GM19023 (cell line): Measurements from ENCODE around the gene HSF5.
"Not testable (repeated sequence)": the region's sequence is repeated elsewhere in the genome, so short reads cannot be mapped to it uniquely, and the experiment has no call there.

Source experiments
- ATAC-seq: cut with Tn5 transposase; IDR thresholded peaks from one replicate; pipeline ENCODE4 v1.9.1; 2021; ENCODE audit warnings: mild to moderate bottlenecking, moderate library complexity; ENCODE audit not compliant: unreplicated experiment

The HSF5 gene

DNA sequence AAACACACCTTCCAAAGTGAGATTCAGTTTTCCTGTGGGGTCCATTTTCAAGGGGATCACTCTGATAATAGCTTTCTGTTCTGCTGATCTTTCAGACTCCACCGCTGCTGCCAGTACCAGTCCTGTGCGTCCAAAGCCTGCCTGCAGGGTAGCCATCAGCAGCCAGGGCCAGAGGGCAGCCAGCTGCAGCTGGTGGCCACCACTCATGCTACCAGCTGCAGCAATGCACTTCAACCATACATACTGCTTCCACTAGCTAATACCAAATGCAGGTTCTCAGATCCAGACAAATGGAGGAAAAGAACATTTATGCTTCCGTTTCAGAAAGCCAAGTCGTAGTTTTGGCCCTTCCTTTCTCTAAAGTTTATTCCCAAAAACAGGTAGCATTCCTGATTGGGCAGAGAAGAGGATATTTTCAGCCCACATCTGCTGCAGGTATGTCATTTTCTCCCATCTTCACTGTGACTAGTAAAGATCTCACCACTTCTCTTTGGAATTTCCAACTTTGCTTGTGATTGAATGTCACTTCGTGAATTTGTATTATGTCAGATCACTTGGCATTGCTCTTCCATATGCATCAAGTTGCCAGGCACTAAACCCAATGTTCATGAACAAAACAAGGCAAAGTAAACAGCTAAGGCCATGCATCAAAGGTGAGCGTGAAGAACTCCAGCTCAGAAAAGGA, 72.7 kb downstream of the HSF5 start:
- ATAC-seq = no peak

DNA sequence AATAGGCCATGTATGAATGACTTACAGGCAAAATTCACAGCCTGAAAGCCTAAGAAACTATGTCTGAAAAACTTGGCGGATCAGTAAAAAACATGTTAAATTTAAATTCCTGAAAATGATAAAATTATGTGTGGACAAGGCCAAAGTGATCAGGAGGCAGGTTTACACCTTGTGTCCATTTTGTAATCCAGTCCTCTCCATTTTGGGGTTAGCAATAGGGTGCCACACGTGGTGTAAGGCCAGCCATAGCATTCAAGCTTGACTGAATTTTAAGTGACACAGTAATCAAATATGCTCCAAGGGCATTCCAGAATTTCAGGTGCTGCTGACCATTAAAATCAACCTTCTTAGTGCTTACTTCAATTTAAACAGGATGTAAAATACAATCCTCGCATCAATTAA, 73.6 kb downstream of the HSF5 start:
- no peak for ATAC-seq

DNA sequence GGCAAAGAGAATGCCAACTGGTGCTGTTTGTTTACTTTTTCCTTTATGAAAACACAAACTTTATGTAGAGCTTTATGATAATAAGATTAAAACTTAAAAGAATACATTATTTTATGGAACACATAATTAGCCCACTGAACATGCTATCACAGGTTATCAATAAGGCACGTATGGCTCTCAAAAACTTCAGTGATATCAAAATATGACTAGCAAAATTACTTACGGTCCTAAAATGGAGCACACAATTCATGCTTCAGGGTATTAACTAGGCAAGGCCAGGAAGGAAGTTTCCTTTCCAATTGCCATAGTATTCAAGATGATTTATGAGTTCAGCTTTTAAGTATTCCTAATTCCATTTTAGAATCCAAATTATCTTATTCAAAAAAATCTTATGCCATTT, 74.5 kb downstream of the HSF5 start:
- ATAC-seq = no peak

DNA sequence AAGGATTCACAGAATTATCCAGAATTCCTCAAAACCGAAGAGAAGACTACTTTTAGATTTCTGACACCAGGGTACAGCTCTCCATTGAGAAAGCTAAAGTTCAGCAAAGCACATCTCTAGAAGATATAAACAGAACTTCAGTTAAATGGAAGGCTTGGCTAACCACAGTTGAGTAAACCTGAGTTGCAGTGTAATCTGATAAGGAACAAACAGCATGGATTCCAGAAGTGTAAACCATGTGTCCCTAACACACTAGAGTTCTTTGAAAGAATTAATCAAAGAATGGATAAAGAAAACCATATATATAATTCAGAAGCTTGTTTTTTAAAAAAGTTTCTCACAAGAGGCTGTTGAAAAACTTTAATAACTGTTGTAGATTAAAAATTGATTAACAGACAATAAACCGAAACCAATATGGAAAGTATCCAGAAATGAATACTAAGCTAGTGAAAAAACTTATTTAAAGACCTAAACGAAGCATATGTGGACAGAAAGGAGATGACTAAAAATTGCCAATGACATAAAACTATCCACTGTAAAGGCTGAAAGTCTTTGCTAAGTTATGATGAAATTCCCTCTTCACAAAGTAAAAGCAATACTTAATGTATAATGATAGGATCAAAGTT, 75.1 kb downstream of the HSF5 start:
- ATAC-seq = no peak

DNA sequence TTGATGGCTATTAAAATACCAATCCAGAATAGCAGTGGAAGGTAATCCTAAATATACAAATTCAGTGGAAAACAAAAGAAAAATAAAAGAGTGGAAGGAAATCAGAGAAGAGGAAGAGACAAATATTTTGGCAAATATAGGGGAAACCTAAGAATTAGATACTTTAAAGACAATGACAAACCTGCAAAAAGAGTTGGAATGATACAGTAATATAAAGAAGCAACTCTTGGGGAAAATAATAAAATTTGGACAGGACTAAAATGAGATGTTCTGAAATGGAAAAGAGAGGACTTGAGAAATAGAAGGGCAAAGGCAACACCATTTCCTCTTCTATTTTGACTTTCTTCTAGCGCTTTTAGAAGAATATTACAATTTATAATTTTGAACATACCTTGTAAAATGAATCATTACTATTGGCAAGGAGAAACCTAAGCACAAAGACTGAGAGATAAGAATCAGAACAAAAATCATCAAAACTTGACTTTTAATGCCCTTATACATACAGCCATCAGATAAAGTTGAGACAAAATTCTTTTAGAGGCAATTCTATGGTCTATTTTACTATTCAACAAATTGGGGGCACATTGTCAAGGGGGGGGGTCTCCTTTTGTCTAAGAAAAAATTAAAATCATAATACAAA, 76.0 kb downstream of the HSF5 start:
- ATAC-seq = no peak

DNA sequence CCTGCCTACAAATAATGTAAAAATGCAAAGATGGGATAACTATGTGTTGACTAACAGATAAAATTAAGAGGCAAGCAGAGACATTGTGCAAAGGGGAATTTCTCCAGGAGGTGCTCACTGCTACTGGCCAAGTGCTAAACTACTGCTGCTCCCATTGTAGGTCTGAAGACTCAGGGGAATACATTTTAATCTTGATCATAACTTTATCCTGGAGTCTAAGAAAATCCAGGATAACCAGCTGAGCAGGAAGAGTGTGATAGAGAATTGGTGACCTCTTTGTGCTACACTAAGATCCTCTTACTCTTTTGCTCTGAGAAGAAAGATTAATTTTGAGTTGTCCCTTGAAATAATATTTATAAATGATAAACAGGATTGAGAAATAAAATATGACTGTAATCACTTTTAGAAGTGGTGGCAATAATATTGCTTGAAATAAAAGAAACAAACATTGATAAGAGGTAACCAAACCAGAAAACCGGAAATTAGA, 76.8 kb downstream of the HSF5 start:
- no peak for ATAC-seq

DNA sequence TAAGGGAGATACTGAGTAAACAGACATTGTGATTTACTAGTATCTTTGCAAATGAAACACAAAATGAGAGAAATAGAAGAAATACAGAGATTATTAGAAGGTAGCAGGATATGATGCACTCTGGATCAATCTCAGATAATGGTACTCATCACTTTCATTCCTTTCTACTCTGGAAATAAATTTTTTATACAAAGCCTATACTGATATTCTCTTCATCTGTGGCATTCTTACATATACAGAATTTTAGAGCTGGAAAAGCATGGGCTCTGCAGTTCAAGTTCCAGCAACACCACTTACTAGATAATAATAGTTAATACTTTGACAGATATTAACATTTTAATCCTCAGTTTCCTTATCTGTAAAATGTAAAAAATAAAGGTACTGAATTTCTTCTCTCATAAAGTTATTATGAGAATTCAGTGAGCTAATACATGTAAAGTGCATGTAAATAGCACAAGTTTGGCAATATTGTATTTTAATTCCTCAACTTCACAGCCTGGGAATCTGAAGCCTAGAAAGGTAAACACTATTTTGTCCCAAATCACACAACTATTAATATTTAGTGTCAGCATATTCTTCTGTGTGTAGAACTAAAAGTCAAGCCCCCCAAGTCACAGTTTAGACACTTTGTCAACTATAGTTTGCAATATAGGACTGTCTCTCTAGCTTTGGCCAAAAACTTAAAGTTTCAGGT, 77.3 kb downstream of the HSF5 start:
- ATAC-seq = no peak

DNA sequence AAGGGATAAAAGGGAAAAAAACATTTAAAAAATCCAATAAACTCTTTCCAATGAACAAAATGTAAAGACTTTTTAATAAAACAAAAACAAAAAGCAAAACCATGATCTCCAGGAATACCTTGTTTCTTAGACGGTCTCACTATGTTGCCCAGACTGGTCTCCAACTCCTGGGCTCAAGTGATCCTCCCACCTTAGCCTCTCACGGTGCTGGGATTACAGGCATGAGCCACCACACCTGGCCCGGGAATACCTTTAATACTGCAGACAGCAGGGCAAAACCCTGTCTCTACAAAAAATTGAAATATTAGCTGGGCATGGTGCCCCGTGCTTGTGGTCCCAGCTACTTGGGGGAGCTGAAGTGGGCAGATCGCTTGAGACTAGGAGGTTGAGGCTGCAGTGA, 78.8 kb downstream of the HSF5 start:
- ATAC-seq = no peak

DNA sequence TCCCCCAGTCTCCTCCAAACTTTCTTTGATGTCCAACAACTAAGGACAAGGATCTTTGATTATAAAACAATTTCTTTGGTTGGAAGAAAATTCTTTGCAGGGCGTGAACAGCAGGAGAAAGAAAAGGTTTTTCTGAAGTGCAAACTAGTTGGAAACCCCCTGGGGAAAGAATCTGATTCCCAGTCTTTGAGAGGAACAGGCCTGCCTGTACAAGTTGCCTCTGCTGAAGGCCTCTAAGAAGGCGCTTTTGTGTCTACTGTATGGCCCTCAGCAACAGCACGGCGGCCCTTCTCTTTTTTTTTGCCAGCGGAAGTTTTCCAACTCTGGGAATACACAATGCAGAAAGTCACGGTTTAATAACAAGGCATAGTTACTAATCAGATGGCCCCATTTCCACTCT, 84.9 kb downstream of the HSF5 start:
- no peak for ATAC-seq

DNA sequence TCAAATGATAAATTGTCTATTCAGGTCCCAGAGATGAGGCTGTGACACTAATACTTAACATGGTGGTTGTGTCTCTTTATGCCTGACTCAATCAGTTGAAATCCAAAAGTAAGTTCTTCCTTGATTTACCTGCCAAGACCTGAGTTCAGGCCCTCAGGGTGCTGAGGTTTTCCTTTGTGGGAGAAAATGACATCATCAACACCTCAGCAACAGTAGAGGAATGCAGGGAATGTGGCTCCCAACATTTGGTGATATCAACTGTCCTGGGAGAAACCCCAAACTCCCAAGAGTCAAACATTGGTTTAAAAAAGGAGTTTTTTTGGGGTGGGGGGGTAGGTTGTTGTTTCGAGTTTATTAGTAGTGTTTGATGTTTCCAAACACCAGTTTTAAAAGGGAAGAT, 85.5 kb downstream of the HSF5 start:
- no peak for ATAC-seq

DNA sequence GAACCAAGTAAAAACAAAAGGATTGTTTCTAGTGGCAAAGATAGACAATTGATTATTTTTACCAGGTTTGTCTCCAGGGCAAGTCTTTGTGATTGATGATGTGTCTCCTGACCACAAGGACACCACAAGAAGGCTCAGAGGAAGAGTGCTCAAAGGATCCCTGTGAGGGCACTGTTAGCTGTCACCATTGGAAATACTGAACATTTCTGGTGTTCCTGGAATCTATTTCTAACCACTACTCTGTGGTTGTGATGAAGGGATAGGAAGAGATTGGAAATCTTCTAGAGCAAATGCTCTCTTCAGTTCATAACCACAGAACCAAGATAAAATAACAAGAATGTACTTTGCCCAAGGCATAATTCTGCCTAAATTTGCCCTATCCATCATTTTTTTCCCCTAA, 86.2 kb downstream of the HSF5 start:
- ATAC-seq = no peak

DNA sequence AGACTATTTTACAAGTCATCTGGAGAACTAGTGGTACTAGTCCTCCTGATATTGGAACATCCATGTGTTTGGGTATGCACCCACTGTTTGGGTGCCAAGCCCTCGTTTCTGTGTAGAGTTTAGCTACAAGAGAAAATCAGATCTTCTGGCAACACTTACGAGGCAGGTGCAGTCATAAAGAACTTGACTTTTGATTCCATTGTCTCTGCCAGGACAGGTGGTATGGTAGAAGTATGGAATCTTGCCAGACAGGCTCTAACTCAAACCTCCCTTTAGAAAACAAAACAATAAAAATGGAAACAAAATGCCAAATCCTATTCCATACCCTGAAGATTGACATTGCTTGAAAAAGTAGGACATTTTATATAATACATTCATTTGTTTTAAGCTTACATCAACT, 86.9 kb downstream of the HSF5 start:
- no peak for ATAC-seq

DNA sequence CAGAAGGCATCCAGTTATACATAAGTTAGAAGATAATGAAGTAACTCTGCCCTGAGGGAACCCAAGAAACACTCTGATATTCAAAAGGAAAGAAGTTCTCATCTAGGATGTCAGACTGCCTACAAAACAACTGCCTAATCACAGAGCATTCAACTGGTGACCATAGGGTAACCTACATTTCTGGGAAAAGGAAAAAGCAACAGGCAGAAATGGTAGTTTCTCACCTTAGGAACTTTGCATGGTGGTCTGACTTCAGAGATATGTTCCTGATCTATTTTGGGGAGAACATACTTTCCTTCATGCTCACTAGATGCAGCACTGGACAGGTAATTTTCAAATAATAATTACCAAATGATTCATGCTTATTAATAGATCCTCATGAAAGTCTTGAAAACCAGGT, 87.4 kb downstream of the HSF5 start:
- no peak for ATAC-seq

DNA sequence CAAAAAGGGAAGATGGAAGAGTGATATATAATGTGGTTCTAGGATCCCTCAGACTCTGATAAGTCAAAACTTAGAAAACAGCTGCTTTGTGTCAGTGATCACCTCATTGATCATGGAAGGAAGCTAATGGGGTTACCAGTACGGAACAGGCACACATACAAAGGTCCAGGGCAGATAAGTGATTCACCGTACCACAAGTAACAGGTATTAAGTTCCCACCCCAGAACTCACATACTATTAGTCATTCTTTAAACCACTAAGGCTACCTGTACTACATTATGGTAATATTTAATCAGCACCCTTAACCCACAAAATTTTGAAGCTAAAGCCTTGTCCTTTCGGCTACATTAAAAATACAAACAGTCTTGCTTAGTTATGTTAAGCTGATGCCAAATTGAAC, 88.2 kb downstream of the HSF5 start:
- ATAC-seq = no peak

DNA sequence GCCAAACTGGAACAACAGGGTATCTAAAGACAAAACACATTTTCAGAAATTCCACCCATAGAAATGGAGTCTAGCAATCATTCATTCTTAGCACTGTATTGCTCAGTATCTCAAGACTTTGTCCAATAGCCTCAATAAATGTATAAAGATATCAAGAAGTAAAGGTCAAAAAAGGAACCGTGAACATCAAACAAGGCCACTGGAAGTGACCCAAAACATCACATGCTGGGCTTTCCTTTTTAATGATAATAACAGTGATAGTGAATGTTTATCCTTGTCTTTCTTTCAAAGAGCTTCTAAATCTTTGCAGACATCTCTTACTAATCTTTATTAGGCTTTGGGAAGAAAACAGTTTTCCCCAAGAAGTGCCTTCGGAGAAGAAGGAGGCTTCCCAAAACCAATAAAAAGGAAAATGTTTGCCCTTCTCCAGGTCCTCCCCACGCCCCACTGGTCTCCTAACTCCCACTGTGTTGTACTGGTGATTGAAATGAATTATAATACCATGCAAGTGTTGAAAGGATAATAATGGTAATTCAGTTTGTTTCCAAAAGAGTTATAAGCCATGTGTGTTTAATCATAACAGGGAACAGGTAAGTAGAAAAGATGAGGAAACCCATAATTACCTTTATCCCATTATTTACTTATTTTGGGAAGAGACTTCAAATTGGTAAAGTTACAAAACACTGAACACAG, 89.5 kb downstream of the HSF5 start:
- ATAC-seq = no peak

DNA sequence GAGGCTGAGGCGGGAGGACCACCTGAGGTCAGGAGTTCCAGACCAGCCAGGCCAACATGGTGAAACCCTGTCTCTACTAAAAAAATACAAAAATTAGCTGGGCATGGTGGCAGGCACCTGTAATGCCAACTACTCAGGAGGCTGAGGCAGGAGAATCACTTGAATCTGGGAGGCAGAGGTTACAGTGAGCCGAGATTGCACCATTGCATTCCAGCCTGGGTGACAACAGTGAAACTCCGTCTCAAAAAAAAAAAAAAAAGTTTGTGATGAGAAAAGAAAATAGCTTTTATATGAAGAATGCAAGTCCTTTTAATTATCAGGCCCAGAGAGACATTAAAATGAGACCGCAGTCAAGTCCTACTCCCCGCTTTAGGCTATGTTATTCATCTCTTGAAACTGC, 90.8 kb downstream of the HSF5 start:
- not testable (repeated sequence) for ATAC-seq

DNA sequence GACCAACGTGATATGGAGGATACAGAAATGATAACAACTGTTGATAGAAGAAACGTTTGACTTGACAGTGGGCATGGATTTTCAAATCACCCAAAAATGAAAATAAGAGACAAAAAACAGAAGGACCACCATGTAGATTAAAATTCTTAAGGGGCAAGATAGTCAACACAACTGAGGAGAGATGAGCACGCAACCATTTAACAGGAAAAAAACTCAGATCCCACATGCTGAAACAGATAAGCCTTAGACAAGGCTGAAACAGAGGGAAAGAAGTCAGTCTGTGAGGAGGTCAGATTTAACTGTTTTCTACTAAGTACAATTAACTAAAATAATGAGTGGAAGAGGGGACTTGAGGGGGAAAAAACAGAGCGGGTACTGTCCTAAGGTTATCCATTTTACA, 92.0 kb downstream of the HSF5 start:
- no peak for ATAC-seq

DNA sequence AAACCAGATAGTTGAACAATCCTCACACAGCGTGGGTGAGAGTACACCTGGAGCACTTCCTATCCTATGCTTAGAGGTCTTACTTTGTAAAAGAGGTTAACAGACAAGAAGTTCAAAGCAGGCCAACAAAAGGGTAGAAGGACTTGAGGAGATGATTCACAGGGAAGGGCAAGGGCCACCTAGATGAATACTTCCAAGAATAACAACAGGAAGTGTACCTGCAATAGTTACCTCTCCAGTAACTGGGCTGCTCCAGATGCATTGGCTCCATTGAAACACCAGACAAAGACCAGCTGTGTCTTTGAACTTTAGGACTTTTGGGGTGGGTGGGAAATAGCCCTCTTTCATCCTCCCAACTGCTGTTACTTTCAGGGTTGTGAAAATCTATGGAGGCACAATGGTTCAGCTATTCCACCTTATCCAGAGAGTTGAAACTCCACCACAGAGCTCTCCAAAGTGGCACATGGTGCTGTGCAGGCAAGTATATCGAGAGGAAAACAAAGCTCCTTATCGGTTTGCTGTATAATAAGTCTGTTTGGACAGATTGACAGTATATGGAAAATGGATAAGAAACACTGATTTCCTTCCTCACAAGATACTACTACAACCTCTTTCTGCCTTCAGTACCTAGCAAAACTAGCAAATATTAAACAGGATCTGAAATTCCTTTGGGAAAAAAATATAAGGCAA, 93.5 kb downstream of the HSF5 start:
- ATAC-seq = no peak

DNA sequence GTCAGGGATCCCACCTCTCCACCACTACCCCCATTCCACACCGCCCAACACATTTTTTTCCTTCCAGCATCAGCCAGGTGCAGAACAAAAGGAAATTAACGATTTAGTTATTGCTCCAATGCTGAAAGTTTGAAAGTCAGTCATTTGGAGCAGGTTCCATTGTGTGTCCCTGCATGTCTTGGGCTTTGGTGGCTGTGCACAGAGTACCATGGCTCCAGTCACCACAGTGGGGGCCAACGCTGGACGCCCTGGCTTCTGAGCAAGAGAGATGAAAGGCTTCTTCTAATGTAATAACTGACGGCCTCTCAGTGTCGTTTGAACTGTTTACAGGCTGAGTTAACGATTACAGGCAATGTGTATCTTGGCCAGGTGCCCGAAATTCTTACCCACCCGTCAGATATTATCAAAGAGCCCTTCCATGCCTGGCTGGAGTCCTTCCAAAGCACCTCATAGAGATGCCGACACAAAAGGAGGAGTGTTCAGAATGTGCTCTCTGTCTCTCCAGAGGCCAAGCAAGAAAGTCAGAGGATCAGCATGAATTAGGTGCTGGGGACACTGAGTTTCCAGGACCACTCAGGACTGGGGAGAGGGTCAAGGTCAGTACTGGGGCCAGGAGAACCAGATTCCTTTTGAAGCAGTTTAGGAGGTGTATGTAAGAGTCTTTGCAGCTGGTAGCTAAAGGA, 96.8 kb downstream of the HSF5 start:
- ATAC-seq = no peak

DNA sequence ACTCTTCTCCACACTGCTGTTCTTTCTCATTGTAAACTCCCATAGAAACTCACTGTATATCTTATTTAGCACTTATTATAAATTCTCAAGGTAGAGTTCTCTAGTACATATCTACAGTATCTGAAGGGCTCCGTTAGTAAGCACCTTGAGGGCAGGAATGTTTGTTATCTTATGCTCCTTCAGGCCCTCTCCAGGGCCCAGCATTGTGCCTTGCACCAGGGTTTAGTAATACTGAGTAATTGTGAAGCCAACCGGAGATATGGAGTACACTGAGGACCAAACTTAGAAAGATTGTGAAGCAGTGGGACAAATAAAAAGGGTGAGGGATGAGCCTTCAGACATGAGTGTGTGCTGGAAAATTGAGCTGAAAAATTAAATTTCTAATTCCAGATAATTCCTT, 97.3 kb downstream of the HSF5 start:
- no peak for ATAC-seq
